ENCODE results near the gene EFNA3.

DNA sequence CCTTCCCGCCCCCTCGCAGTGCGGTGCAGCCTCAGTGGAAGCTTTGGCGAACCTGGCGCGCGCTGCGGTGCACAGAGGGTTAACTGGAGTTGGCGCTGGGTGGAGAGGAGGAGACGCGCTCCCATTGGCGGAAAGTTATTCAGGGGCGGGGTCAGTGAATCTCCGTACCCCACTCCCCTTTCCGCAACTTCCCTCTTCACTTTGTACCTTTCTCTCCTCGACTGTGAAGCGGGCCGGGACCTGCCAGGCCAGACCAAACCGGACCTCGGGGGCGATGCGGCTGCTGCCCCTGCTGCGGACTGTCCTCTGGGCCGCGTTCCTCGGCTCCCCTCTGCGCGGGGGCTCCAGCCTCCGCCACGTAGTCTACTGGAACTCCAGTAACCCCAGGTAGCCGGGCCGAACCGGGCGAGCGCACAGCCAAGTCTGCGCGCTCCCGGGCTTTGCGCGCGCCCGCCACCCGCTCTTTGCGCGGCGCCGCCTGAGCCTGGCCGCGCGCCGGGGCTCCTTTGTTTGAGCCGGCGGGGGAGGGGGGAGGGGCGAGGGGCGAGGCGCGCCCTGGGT, 15.0 kb upstream of the EFNA3 start, which contains the start of gene EFNA4:
- no peak for TF ChIP-seq ZBTB8A (tag by site-specific recombination; IDR thresholded peaks at IDR 0.05)
- TF ChIP-seq, protein P1, sequence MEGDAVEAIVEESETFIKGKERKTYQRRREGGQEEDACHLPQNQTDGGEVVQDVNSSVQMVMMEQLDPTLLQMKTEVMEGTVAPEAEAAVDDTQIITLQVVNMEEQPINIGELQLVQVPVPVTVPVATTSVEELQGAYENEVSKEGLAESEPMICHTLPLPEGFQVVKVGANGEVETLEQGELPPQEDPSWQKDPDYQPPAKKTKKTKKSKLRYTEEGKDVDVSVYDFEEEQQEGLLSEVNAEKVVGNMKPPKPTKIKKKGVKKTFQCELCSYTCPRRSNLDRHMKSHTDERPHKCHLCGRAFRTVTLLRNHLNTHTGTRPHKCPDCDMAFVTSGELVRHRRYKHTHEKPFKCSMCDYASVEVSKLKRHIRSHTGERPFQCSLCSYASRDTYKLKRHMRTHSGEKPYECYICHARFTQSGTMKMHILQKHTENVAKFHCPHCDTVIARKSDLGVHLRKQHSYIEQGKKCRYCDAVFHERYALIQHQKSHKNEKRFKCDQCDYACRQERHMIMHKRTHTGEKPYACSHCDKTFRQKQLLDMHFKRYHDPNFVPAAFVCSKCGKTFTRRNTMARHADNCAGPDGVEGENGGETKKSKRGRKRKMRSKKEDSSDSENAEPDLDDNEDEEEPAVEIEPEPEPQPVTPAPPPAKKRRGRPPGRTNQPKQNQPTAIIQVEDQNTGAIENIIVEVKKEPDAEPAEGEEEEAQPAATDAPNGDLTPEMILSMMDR (tag by site-specific recombination; IDR thresholded peaks at IDR 0.05) = no peak
- TF ChIP-seq YY1 (tag by site-specific recombination; IDR thresholded peaks at IDR 0.05) = no peak
- TF ChIP-seq ZNF175 (tag by site-specific recombination; IDR thresholded peaks at IDR 0.05) = no peak
- no peak for TF ChIP-seq GLI4 (tag by site-specific recombination; IDR thresholded peaks at IDR 0.05)
- TF ChIP-seq, protein P2, sequence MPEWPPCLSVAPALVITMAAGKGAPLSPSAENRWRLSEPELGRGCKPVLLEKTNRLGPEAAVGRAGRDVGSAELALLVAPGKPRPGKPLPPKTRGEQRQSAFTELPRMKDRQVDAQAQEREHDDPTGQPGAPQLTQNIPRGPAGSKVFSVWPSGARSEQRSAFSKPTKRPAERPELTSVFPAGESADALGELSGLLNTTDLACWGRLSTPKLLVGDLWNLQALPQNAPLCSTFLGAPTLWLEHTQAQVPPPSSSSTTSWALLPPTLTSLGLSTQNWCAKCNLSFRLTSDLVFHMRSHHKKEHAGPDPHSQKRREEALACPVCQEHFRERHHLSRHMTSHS (tag by site-specific recombination; IDR thresholded peaks at IDR 0.05) = no peak
- TF ChIP-seq ZNF138 (tag by site-specific recombination; IDR thresholded peaks at IDR 0.05; ENCODE audit: borderline replicate concordance) = no peak
- TF ChIP-seq, protein P3, sequence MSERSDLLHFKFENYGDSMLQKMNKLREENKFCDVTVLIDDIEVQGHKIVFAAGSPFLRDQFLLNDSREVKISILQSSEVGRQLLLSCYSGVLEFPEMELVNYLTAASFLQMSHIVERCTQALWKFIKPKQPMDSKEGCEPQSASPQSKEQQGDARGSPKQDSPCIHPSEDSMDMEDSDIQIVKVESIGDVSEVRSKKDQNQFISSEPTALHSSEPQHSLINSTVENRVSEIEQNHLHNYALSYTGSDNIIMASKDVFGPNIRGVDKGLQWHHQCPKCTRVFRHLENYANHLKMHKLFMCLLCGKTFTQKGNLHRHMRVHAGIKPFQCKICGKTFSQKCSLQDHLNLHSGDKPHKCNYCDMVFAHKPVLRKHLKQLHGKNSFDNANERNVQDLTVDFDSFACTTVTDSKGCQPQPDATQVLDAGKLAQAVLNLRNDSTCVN (tag by site-specific recombination; optimal IDR thresholded peaks at IDR 0.05) = peak; percentile 89
- TF ChIP-seq GLIS1 (tag by site-specific recombination; IDR thresholded peaks at IDR 0.05) = no peak

Data from HEK293 (cell line).